DMS53 treated with DMSO at 0.1 percent for 48 hours (cell line): ENCODE measurements around the gene DHX29.
"Not testable (repeated sequence)": the region's sequence is repeated elsewhere in the genome, so short reads cannot be mapped to it uniquely, and the experiment has no call there.

ENCODE experiments used
- DNase-seq: peaks from one replicate; lab custom pipeline; 2025; ENCODE audit not compliant: unreplicated experiment; lab: John Stamatoyannopoulos, UW

The DHX29 gene

GRCh38 chr5:55318237-55318636 lies 10.7 kb upstream of the DHX29 start:
- not testable (repeated sequence) for DNase-seq

- DNase-seq: no peak
Measured at GRCh38 chr5:55316837-55317236, 9.3 kb upstream of the DHX29 start.

- no peak for DNase-seq
Measured at GRCh38 chr5:55316289-55316688, 8.8 kb upstream of the DHX29 start.

GRCh38 chr5:55313870-55314617 lies 6.5 kb upstream of the DHX29 start:
- no peak for DNase-seq

- peak; percentile 8 for DNase-seq
Measured at GRCh38 chr5:55308254-55308836, 851 bp upstream of the DHX29 start.

GRCh38 chr5:55306641-55307382 lies 682 bp downstream of the DHX29 start:
- DNase-seq: peak; percentile 10

- DNase-seq: no peak
Measured at GRCh38 chr5:55305345-55305744, 2.1 kb downstream of the DHX29 start.

GRCh38 chr5:55304584-55304983 lies 2.9 kb downstream of the DHX29 start:
- no peak for DNase-seq

- DNase-seq: no peak
Measured at GRCh38 chr5:55303238-55303690, 4.2 kb downstream of the DHX29 start.

- no peak for DNase-seq
Measured at GRCh38 chr5:55300890-55301289, 6.6 kb downstream of the DHX29 start.

GRCh38 chr5:55294935-55295334 lies 12.6 kb downstream of the DHX29 start:
- DNase-seq: no peak

GRCh38 chr5:55290991-55291390 lies 16.5 kb downstream of the DHX29 start:
- no peak for DNase-seq

GRCh38 chr5:55289808-55290207 lies 17.7 kb downstream of the DHX29 start:
- no peak for DNase-seq

GRCh38 chr5:55286411-55286933 lies 21.0 kb downstream of the DHX29 start:
- no peak for DNase-seq

GRCh38 chr5:55278778-55279177 lies 28.7 kb downstream of the DHX29 start:
- DNase-seq: no peak

- no peak for DNase-seq
Measured at GRCh38 chr5:55276771-55277170, 30.7 kb downstream of the DHX29 start.

GRCh38 chr5:55258339-55258738 lies 49.2 kb downstream of the DHX29 start:
- DNase-seq: no peak

- DNase-seq: no peak
Measured at GRCh38 chr5:55254802-55255201, 52.7 kb downstream of the DHX29 start.

GRCh38 chr5:55250064-55250463 lies 57.4 kb downstream of the DHX29 start:
- no peak for DNase-seq

GRCh38 chr5:55241746-55242145 lies 65.7 kb downstream of the DHX29 start:
- no peak for DNase-seq

GRCh38 chr5:55236800-55237199 lies 70.7 kb downstream of the DHX29 start:
- DNase-seq: no peak
